ENCODE data around the gene TLNRD1.
"Not testable (repeated sequence)": the region's sequence is repeated elsewhere in the genome, so short reads cannot be mapped to it uniquely, and the experiment has no call there.

TLNRD1 gene

GRCh38 chr15:81000624-81001151 lies at the start of gene TLNRD1:
TLNRD1 (plus strand) TSS chr15:81000923; CDS start chr15:81002272, 1,349 bp downstream.
- DNase-seq (ENCODE audit: low read depth): peak; percentile 85

GRCh38 chr15:80951941-80952340 lies 48.8 kb upstream of the TLNRD1 start:
- no peak for DNase-seq (ENCODE audit: low read depth)

- DNase-seq (ENCODE audit: low read depth): no peak
Measured at GRCh38 chr15:80953001-80953952, 47.4 kb upstream of the TLNRD1 start.

- DNase-seq (ENCODE audit: low read depth): no peak
Measured at GRCh38 chr15:80953953-80954778, 46.6 kb upstream of the TLNRD1 start.

GRCh38 chr15:80955571-80956452 lies 44.9 kb upstream of the TLNRD1 start:
- peak; percentile 91 for DNase-seq (ENCODE audit: low read depth)

GRCh38 chr15:80957556-80957955 lies 43.2 kb upstream of the TLNRD1 start:
- no peak for DNase-seq (ENCODE audit: low read depth)

GRCh38 chr15:80957976-80958375 lies 42.7 kb upstream of the TLNRD1 start:
- DNase-seq (ENCODE audit: low read depth): no peak

- no peak for DNase-seq (ENCODE audit: low read depth)
Measured at GRCh38 chr15:80958818-80959495, 41.8 kb upstream of the TLNRD1 start.

- not testable (repeated sequence) for DNase-seq (ENCODE audit: low read depth)
Measured at GRCh38 chr15:80965454-80965853, 35.3 kb upstream of the TLNRD1 start.

- DNase-seq (ENCODE audit: low read depth): no peak
Measured at GRCh38 chr15:80966431-80967197, 34.1 kb upstream of the TLNRD1 start.

GRCh38 chr15:80967451-80967850 lies 33.3 kb upstream of the TLNRD1 start:
- no peak for DNase-seq (ENCODE audit: low read depth)

- DNase-seq (ENCODE audit: low read depth): no peak
Measured at GRCh38 chr15:80967991-80968510, 32.7 kb upstream of the TLNRD1 start.

GRCh38 chr15:80969316-80969715 lies 31.4 kb upstream of the TLNRD1 start:
- DNase-seq (ENCODE audit: low read depth): no peak

- no peak for DNase-seq (ENCODE audit: low read depth)
Measured at GRCh38 chr15:80970018-80970657, 30.6 kb upstream of the TLNRD1 start.

GRCh38 chr15:80970658-80971057 lies 30.1 kb upstream of the TLNRD1 start:
- DNase-seq (ENCODE audit: low read depth): no peak

- DNase-seq (ENCODE audit: low read depth): no peak
Measured at GRCh38 chr15:80971143-80971542, 29.6 kb upstream of the TLNRD1 start.

GRCh38 chr15:80972276-80972675 lies 28.4 kb upstream of the TLNRD1 start:
- no peak for DNase-seq (ENCODE audit: low read depth)

- no peak for DNase-seq (ENCODE audit: low read depth)
Measured at GRCh38 chr15:80974914-80975313, 25.8 kb upstream of the TLNRD1 start.

- DNase-seq (ENCODE audit: low read depth): no peak
Measured at GRCh38 chr15:80976851-80977250, 23.9 kb upstream of the TLNRD1 start.

Data from stromal cell of bone marrow (primary cell).